Stomach (tissue), 9 donors: ENCODE results near the gene TCEAL3. TPM values are rescaled to one million over a fixed set of nuclear protein-coding genes. Genes with fewer than 3 reads are reported as not detected.
"Not testable (repeated sequence)": the region's sequence is repeated elsewhere in the genome, so short reads cannot be mapped to it uniquely, and the experiment has no call there.

Source experiments
- DNase-seq, 2 donors: peaks; one replicate each; pipeline versions ENCODE4 v3.0.0 to v3.0.0-alpha.2; 2013 to 2019
- H3K27ac ChIP-seq, 5 donors: fragments of 200-600 bp in 4 of 5; sonication (generic) in 4 of 5; one replicate each; pipeline ENCODE4 v1.5.1; 2013 to 2019; ENCODE audit warnings: mild to moderate bottlenecking in 1 of 5, moderate library complexity in 1 of 5
- H3K27me3 ChIP-seq, 3 donors: fragments of 200-600 bp; sonication (generic); one replicate each; pipeline ENCODE4 v1.5.1; 2017 to 2019; ENCODE audit warnings: mixed run types in 1 of 3
- H3K36me3 ChIP-seq, 4 donors: fragments of 200-600 bp; sonication (generic); 1 replicate in 3 of 4; 2 replicates in 1 of 4; pipeline ENCODE4 v1.5.1; 2016 to 2019
- H3K4me1 ChIP-seq, 4 donors: fragments of 200-600 bp; sonication (generic); one replicate each; pipeline ENCODE4 v1.5.1; 2016 to 2019
- H3K4me3 ChIP-seq, 4 donors: fragments of 200-600 bp; sonication (generic) in 3 of 4; one replicate each; pipeline ENCODE4 v1.5.1; 2016 to 2019; ENCODE audit warnings: mild to moderate bottlenecking in 1 of 4
- H3K9me3 ChIP-seq, 4 donors: fragments of 200-600 bp; sonication (generic); one replicate each; pipeline ENCODE4 v1.5.1; 2016 to 2019
- CTCF ChIP-seq, 7 experiments: fragments of 450-650 bp in 4 of 7; fragments of 200-600 bp in 3 of 7; sonication (generic) in 3 of 7; IDR thresholded peaks; one replicate each; pipeline ENCODE4 v1.5.1; 2016 to 2019; ENCODE audit warnings: antibody characterized with exemption in 7 of 7, control low read depth in 2 of 7, mild to moderate bottlenecking in 1 of 7
- EP300 ChIP-seq: sonication (generic); formaldehyde crosslinking; IDR thresholded peaks from one replicate; pipeline ENCODE4 v1.6.1; 2017; ENCODE audit warnings: antibody characterized with exemption
- POLR2A ChIP-seq, 4 donors: fragments of 450-650 bp; IDR thresholded peaks; one replicate each; pipeline ENCODE4 v1.6.1; 2016; ENCODE audit warnings: antibody characterized with exemption in 4 of 4, control low read depth in 2 of 4, mild to moderate bottlenecking in 1 of 4, moderate library complexity in 1 of 4
- POLR2AphosphoS5 ChIP-seq, 3 donors: sonication (generic); formaldehyde crosslinking; IDR thresholded peaks; one replicate each; pipeline ENCODE4 v1.6.1; 2016; ENCODE audit warnings: antibody characterized with exemption in 3 of 3
- WGBS, 5 donors: extraction: QIAGEN DNeasy Blood & Tissue Kit in 3 of 5; methylation state at CpG; one replicate each; pipeline versions ENCODE4 v1.1.5 to v1.1.7; 2013 to 2018; 5-methylcytosine and 5-hydroxymethylcytosine counted together
- intact Hi-C: fragments of 100-400 bp; cut with DNase I; formaldehyde crosslinking; loops from one replicate; pipeline ENCODE4 v1.15.1; 2023; ENCODE audit warnings: low total_unique reads
- polyA plus RNA-seq, 3 donors: library from polyadenylated mRNA; stranded (reverse); fragments of 200-250 nt; gene quantifications; one replicate each; pipeline ENCODE4 v1.2.3, GENCODE V29; 2013
- total RNA-seq, 5 donors: library from RNA; depleted of rRNA; stranded (reverse); fragments of >200 nt; gene quantifications; one replicate each; pipeline versions ENCODE4 v1.1.0 to v1.2.3, GENCODE V29; 2014 to 2016
- donor health status: healthy with polysubstance abuse.
- donor health status: Bipolar disorder and iron deficiency.
- donor health status: healthy.

The TCEAL3 gene
- total and polyA plus RNA-seq, 8 donors, result 16.3 to 57.3 (median 29.3) TPM

- no peaks in the 10 kb centered on the region for H3K27me3 ChIP-seq
- H3K4me1 ChIP-seq, result peaks cover 0 to 1% (median under 1%) of the 10 kb centered on the region in 4 donors
- H3K4me3 ChIP-seq, result no peak overlapping the region
- intact Hi-C loops, result no loop called here
- no peak for TF ChIP-seq CTCF (IDR thresholded peaks at IDR 0.05)
- TF ChIP-seq POLR2AphosphoS5 (IDR thresholded peaks at IDR 0.05), result no peak
- TF ChIP-seq POLR2A (IDR thresholded peaks at IDR 0.05), result no peak
- no peak for TF ChIP-seq EP300
- no peaks in the 10 kb centered on the region for H3K9me3 ChIP-seq
- WGBS, 5 donors, result 50 to 70% (median 56%) methylated on average over 2 of the region's 2 CpGs
- DNase-seq, result no peak
- H3K27ac ChIP-seq, result no peak overlapping the region
- H3K36me3 ChIP-seq, result no peaks in the 10 kb centered on the region
Measured at GRCh38 chrX:103635436-103635835, 27.7 kb downstream of the TCEAL3 start.

GRCh38 chrX:103637604-103638338, 30.0 kb downstream of the TCEAL3 start:
- intact Hi-C loops, result no loop called here
- no peaks in the 10 kb centered on the region for H3K36me3 ChIP-seq
- no peak overlapping the region for H3K4me3 ChIP-seq
- no peaks in the 10 kb centered on the region for H3K9me3 ChIP-seq
- H3K4me1 ChIP-seq, result no peaks in the 10 kb centered on the region
- no peak for DNase-seq
- TF ChIP-seq POLR2A (IDR thresholded peaks at IDR 0.05) (no peak), POLR2AphosphoS5 (IDR thresholded peaks at IDR 0.05) (no peak), EP300 (no peak), CTCF (IDR thresholded peaks at IDR 0.05) (no peak)
- H3K27me3 ChIP-seq, result peaks cover 0 to 4% (median 0%) of the 10 kb centered on the region in 3 donors
- 64 to 91% (median 70%) methylated on average over 2 of the region's 2 CpGs for WGBS, 5 donors
- H3K27ac ChIP-seq, result no peak overlapping the region

DNA sequence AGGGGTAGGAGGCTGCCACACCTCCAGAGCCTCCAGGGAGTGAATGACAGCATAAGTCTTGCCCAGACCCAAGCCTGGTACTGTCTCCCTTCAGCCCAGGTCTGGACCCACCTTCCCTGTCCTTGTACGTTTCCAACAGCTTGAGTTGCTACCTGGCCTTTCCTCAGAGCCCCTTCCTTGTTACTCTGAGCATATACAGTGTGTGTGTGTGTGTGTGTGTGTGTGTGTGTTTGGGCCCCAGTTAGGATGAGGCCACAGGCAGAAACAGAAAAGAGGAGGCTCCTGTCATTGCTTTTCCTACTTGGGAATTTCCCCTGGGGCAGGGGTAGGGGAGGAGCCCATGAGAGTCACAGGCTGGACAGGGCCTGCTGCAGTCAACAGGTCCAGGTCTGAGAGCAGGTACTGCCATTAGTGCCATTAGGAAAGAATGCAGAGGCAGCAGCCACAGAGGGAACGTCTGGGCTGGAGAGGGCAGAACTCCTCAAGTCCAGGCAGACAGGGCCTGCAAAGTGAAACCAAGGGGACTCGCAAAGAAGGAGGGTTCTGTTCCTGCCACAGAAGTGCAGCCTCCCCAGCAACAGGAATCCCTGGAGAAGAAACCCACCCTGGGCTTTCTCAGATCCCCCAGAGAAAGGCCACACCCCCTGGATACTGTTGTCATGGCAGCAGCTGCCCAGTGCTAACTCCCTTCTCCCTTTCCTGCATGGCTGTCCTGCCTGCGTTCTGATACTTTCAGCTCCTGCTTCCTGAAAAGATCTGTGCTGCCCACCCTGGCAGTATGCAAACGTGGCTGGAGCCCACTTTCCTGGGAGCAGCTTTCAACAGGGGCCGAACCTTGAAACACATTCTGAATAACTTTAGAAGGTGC, 30.9 kb downstream of the TCEAL3 start:
- intact Hi-C loops, H3K9me3 ChIP-seq, H3K4me1 ChIP-seq, H3K36me3 ChIP-seq, H3K27ac ChIP-seq: not testable (repeated sequence)
- 25 to 42% (median 40%) methylated on average over 4 to 6 of the region's 6 CpGs for WGBS, 5 donors
- peaks cover 0 to 12% (median 0%) of the 10 kb centered on the region in 3 donors for H3K27me3 ChIP-seq
- DNase-seq, result peak in 1 of 2 donors; percentile 53
- H3K4me3 ChIP-seq, result peak overlapping the region in 1 of 4 donors; percentile 8

DNA sequence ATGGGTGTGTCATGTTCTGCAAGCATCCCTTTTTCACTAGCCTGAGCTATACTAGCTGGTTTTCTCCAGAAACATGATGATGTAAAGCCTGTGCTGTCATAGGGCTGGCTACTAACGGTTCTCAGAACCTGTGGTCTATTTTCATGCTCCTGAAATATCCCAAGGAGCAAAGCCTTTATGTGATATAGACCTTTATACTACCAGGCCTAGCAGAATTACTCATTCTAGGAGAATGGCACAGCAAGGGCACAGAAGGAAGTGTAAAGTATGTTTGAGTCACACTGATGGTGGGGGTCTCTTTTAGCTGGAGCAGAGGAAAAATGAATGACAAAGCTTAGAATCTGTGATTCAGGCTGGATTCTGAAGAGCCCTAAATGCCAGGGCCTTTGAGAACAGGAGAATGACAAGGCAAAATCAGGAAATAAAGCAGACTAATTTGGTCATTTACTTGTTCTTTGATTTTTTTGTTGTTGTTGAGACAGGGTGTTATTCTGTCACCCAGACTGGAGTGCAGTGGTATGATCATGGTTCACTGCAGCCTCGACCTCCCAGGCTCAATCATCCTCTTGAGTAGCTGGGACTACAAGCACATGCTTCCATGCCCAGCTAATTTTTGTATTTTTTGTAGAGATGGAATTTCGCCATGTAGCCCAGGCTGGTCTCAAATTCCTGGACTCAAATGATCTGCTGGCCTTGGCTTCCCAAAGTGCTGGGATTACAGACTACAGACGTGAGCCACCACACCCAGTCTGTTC, 32.8 kb downstream of the TCEAL3 start:
- Histone ChIP-seq H3K4me3 (no peak overlapping the region), H3K27me3 (peaks cover 0 to 12% (median 0%) of the 10 kb centered on the region in 3 donors), H3K4me1 (no peaks in the 10 kb centered on the region), H3K27ac (no peak overlapping the region), H3K9me3 (peaks cover 0 to 4% (median 0%) of the 10 kb centered on the region in 4 donors), H3K36me3 (no peaks in the 10 kb centered on the region)
- intact Hi-C loops, result no loop called here
- TF ChIP-seq CTCF (IDR thresholded peaks at IDR 0.05), result no peak
- no peak for TF ChIP-seq POLR2A (IDR thresholded peaks at IDR 0.05)
- TF ChIP-seq POLR2AphosphoS5 (IDR thresholded peaks at IDR 0.05), result no peak
- TF ChIP-seq EP300, result no peak
- 60 to 88% (median 73%) methylated on average over 4 of the region's 4 CpGs for WGBS, 5 donors
- no peak for DNase-seq
